H1 (cell line): ENCODE data around the gene APOBEC3C.
"Not testable (repeated sequence)": the region's sequence is repeated elsewhere in the genome, so short reads cannot be mapped to it uniquely, and the experiment has no call there.

ENCODE experiments used
- CTCF ChIP-seq, 3 experiments: IDR thresholded peaks; 1 replicate in 2 of 3; 2 replicates in 1 of 3; pipeline versions ENCODE4 v1.5.1 to v1.6.1; 2011; ENCODE audit warnings: low read length in 3 of 3, mild to moderate bottlenecking in 3 of 3, inconsistent platforms in 2 of 3, low read depth in 1 of 3, moderate library complexity in 1 of 3; ENCODE audit not compliant: insufficient read depth in 1 of 3; ENCODE audit errors: control extremely low read depth in 1 of 3
- MAFK ChIP-seq: IDR thresholded peaks from 2 replicates; pipeline ENCODE4 v1.6.1; 2012; ENCODE audit warnings: low read depth, mild to moderate bottlenecking, improper control_type of control experiment, low read length
- POLR2A ChIP-seq, 2 experiments: IDR thresholded peaks; 1 replicate in 1 of 2; 2 replicates in 1 of 2; pipeline ENCODE4 v1.6.1; 2011; ENCODE audit warnings: low read depth in 2 of 2, low read length in 2 of 2, mild to moderate bottlenecking in 2 of 2; ENCODE audit errors: control extremely low read depth in 1 of 2
- POLR2AphosphoS5 ChIP-seq: IDR thresholded peaks from 2 replicates; pipeline ENCODE4 v1.6.1; 2011; ENCODE audit warnings: low read depth, low read length

- TF ChIP-seq POLR2A (IDR thresholded peaks at IDR 0.05; ENCODE audit: control extremely low read depth in 1 of 2, low read depth in 2 of 2, low read length in 2 of 2), result peak in 1 of 2 experiments; percentile 26; a peak in 1 of 3 replicates
- not testable (repeated sequence) for TF ChIP-seq MAFK; CTCF (IDR thresholded peaks at IDR 0.05; ENCODE audit: control extremely low read depth in 1 of 3, insufficient read depth in 1 of 3, low read depth in 1 of 3, low read length in 3 of 3); POLR2AphosphoS5
Measured at GRCh38 chr22:38992871-38993371, 21.1 kb upstream of the APOBEC3C start.
